IPS DF 4.7 (cell line): ENCODE measurements around the gene ASPHD1.

Experiments
- DNase-seq: peaks from one replicate; pipeline ENCODE4 v3.0.0-alpha.2; 2013; ENCODE audit warnings: low spot score; ENCODE audit errors: extremely low read depth

Gene ASPHD1

DNA sequence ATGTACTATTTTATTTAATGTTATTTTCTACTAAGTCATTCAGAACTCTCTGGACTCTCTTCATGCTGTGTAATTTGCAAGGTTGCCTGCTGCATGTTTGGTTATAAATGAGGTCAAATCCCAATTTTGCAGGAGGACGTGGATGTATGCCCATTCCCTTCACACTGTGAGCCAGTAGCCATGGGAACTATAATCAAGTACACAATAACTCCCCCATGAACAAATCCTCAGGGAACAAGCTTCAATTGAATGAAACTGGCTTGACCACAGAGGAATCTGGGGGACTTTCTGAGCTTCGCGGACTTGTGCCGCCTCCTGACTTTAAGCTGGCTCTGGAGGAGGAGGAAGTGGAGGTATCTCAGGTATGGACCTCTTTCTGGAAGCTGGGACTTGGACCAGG is 40.4 kb downstream of the ASPHD1 start:
- no peak for DNase-seq

DNA sequence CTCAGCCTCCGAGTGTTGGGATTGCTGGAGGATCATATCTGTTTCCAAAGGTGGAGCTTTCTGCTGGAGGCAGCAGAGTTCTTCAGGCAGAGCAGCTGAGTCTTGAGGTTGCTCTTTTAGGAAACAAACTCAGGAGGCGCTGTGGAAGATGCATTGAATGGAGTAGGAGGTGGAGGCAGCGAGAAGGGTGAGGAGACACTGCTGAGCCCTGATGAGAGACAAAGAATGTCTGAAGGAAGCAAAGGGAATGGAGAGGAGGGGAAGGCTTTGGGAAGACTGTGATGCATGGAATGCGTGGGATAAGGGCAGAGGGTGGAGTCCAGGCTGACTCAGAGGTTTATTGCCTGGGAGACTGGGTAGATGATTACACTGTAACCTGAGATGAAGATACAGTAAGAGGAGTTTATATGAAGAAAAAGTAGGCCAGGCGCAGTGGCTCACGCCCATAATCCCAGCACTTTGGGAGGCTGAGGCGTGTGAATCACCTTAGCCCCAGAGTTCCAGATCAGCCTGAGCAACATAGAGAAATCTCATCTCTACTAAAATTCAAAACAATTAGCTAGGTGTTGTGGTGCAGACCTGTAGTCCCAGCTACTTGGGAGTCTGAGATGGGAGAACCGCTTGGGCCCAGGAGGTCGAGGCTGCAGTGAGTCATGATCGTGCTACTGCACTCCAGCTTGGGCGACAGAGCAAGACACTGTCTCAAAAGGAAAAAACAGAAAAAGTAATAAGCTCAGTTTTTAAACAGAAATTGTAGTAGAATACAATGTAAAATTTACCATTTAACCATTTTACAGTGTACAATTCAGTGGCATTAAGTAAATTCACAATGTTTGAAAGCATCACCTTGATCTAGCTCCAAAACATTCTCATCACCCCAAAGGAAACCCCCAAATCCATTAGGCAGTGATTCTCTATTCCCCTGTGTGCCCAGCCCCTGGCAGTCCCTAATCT is 43.8 kb downstream of the ASPHD1 start:
- DNase-seq, result no peak

DNA sequence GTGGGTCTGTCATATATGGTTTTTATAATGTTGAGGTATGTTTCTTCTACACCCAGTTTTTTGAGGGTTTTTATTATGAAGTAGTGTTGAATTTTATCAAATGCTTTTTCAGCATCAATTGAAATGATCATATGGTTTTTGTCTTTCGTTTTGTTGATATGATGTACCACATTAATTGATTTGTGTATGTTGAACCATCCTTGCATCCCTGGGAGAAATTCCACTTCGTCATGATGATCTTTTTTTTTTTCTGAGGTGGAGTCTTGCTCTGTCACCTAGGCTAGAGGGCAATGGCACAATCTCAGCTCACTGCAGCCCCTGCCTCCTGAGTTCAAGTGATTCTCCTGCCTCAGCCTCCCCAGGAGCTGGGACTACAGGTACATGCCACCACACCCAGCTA is 47.6 kb downstream of the ASPHD1 start:
- DNase-seq, result no peak

DNA sequence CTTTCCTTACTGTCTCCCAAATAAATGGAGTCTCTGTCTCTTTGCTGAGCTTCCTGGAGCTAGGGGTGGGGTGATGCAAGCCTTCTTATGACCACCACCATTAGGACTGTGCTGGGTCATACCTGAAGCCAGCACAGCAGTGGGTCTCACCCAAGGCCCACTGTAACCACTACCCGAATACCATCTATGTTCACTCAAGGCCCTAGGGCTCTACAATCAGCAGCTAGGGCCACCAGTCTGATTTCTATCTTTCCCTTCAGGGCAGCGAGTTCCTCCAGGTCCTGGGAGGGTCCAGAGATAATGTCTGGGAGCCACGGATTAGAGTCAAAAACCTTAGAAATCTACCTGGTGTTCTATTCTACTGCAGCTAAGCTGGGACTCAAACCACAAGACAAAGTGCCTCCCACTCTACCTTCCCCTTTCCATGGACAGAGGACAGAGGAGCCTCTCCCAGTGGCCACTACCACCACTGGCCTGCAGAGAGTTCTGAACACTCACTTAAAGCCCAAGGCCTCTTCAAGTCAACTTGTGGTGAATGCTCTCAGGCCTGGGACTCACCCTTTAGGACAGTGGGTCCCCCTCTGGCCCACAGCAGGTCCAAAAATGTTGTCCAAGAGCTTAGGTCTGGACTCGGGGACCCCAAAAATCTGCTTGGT is 50.6 kb downstream of the ASPHD1 start:
- DNase-seq, result no peak

DNA sequence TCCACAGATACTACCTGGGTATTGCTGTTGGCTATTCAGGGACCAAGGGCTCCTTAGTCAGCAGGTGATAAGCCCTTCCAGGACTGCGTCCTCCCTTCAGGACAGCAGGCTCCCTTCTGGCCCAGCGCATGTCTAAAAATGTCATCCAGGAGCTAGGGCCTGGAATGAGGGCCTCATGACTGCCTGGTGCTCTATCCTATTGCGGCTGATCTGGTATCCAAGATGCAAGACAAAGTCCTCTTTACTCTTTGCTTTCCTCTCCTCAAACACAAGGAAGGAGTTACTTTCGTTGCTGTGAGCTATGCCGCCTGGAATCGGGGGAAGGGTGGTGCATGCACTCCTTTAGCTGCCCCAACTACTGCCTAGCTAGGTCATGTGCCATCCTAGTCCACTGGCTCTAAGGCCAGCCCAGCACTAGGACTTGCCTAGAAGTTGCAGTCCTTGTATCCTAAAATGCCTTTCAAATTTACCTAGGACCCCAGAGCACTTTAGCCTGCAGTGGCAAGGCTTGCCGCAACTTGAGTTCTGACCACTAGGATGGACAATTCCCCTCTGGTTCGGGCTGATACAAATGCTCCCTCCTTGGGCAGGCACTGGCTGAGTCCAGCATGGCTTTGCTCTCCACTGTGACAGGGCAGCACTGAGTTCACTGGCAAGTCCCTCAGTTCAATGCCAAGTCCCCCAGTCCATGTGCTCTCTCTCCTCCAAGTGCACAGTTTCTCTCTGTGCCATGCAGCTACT is 51.5 kb downstream of the ASPHD1 start:
- DNase-seq, result no peak
